Memory B cell (primary cell): ENCODE measurements around the gene DNAJB11.

Experiments
- ATAC-seq: fragments of 150-1000 bp; cut with Tn5 transposase; 2 replicates; pipeline ENCODE4 v1.10.0; 2021; ENCODE audit warnings: low read depth, mild to moderate bottlenecking, moderate library complexity
- DNase-seq, 2 donors: peaks; one replicate each; pipeline ENCODE4 v3.0.0; 2022; ENCODE audit warnings: low spot score in 2 of 2
- H3K27ac Mint-ChIP-seq: one replicate; pipeline ENCODE4 v1.8.0; 2022; ENCODE audit warnings: mild to moderate bottlenecking, moderate library complexity, mixed read lengths
- H3K27me3 Mint-ChIP-seq: one replicate; pipeline ENCODE4 v1.8.0; 2022; ENCODE audit warnings: mixed read lengths
- H3K36me3 Mint-ChIP-seq: one replicate; pipeline ENCODE4 v1.8.0; 2022; ENCODE audit warnings: mild to moderate bottlenecking, mixed read lengths
- H3K4me1 Mint-ChIP-seq: one replicate; pipeline ENCODE4 v1.8.0; 2022; ENCODE audit warnings: mixed read lengths
- H3K4me3 Mint-ChIP-seq: one replicate; pipeline ENCODE4 v1.8.0; 2022; ENCODE audit warnings: mild to moderate bottlenecking, moderate library complexity, mixed read lengths
- H3K9me3 Mint-ChIP-seq: one replicate; pipeline ENCODE4 v1.8.0; 2022; ENCODE audit warnings: mixed read lengths

The DNAJB11 gene

GRCh38 chr3:186594591-186595113, 24.1 kb downstream of the DNAJB11 start:
- no peaks in the 10 kb centered on the region for H3K36me3 Mint-ChIP-seq
- no peaks in the 10 kb centered on the region for H3K9me3 Mint-ChIP-seq
- H3K4me3 Mint-ChIP-seq: no peak overlapping the region
- H3K27ac Mint-ChIP-seq: no peak overlapping the region
- H3K27me3 Mint-ChIP-seq: peaks cover 4% of the 10 kb centered on the region
- no peaks in the 10 kb centered on the region for H3K4me1 Mint-ChIP-seq
- ATAC-seq (no peak), DNase-seq (no peak)

- H3K4me3 Mint-ChIP-seq: no peak overlapping the region
- no peak overlapping the region for H3K27ac Mint-ChIP-seq
- no peaks in the 10 kb centered on the region for H3K4me1 Mint-ChIP-seq
- H3K27me3 Mint-ChIP-seq: peaks cover 4% of the 10 kb centered on the region
- DNase-seq: no peak
- no peak for ATAC-seq
- H3K36me3 Mint-ChIP-seq: no peaks in the 10 kb centered on the region
- no peaks in the 10 kb centered on the region for H3K9me3 Mint-ChIP-seq
Observed at GRCh38 chr3:186596568-186597287, 26.2 kb downstream of the DNAJB11 start.

- Mint-ChIP-seq H3K9me3 (no peaks in the 10 kb centered on the region), H3K27me3 (peaks cover 4% of the 10 kb centered on the region), H3K36me3 (no peaks in the 10 kb centered on the region), H3K4me1 (peaks cover 2% of the 10 kb centered on the region), H3K27ac (no peak overlapping the region), H3K4me3 (no peak overlapping the region)
- ATAC-seq (no peak), DNase-seq (no peak)
Observed at GRCh38 chr3:186598108-186598784, 27.7 kb downstream of the DNAJB11 start.

- DNase-seq: no peak
- Mint-ChIP-seq H3K4me3 (no peak overlapping the region), H3K9me3 (no peaks in the 10 kb centered on the region), H3K4me1 (peaks cover 2% of the 10 kb centered on the region), H3K27ac (no peak overlapping the region), H3K27me3 (peaks cover 4% of the 10 kb centered on the region), H3K36me3 (no peaks in the 10 kb centered on the region)
- no peak for ATAC-seq
Observed at GRCh38 chr3:186598794-186599141, 28.2 kb downstream of the DNAJB11 start.

- no peaks in the 10 kb centered on the region for H3K9me3 Mint-ChIP-seq
- H3K27ac Mint-ChIP-seq: no peak overlapping the region
- peaks cover 6% of the 10 kb centered on the region for H3K27me3 Mint-ChIP-seq
- no peaks in the 10 kb centered on the region for H3K36me3 Mint-ChIP-seq
- DNase-seq: no peak
- H3K4me1 Mint-ChIP-seq: peaks cover 2% of the 10 kb centered on the region
- ATAC-seq: no peak
- H3K4me3 Mint-ChIP-seq: no peak overlapping the region
Observed at GRCh38 chr3:186599142-186599784, 28.7 kb downstream of the DNAJB11 start.

GRCh38 chr3:186599785-186600166, 29.3 kb downstream of the DNAJB11 start:
- Mint-ChIP-seq H3K27me3 (peaks cover 8% of the 10 kb centered on the region), H3K36me3 (no peaks in the 10 kb centered on the region), H3K4me3 (no peak overlapping the region), H3K4me1 (peaks cover 2% of the 10 kb centered on the region), H3K9me3 (no peaks in the 10 kb centered on the region), H3K27ac (no peak overlapping the region)
- ATAC-seq (no peak), DNase-seq (no peak)

- no peak for DNase-seq
- Mint-ChIP-seq H3K36me3 (no peaks in the 10 kb centered on the region), H3K27me3 (peaks cover 9% of the 10 kb centered on the region), H3K4me1 (peaks cover 2% of the 10 kb centered on the region), H3K27ac (no peak overlapping the region), H3K9me3 (no peaks in the 10 kb centered on the region), H3K4me3 (no peak overlapping the region)
- no peak for ATAC-seq
Observed at GRCh38 chr3:186600896-186601295, 30.4 kb downstream of the DNAJB11 start.

- H3K4me1 Mint-ChIP-seq: peaks cover 2% of the 10 kb centered on the region
- H3K9me3 Mint-ChIP-seq: no peaks in the 10 kb centered on the region
- ATAC-seq: no peak
- no peak for DNase-seq
- no peaks in the 10 kb centered on the region for H3K36me3 Mint-ChIP-seq
- no peak overlapping the region for H3K27ac Mint-ChIP-seq
- H3K27me3 Mint-ChIP-seq: peaks cover 5% of the 10 kb centered on the region
- H3K4me3 Mint-ChIP-seq: no peak overlapping the region
Observed at GRCh38 chr3:186603159-186603558, 32.6 kb downstream of the DNAJB11 start.

GRCh38 chr3:186605078-186605477, 34.6 kb downstream of the DNAJB11 start:
- ATAC-seq: no peak
- H3K27me3 Mint-ChIP-seq: peaks cover 5% of the 10 kb centered on the region
- no peak for DNase-seq
- no peak overlapping the region for H3K27ac Mint-ChIP-seq
- no peaks in the 10 kb centered on the region for H3K9me3 Mint-ChIP-seq
- no peaks in the 10 kb centered on the region for H3K36me3 Mint-ChIP-seq
- no peak overlapping the region for H3K4me3 Mint-ChIP-seq
- H3K4me1 Mint-ChIP-seq: peaks cover 2% of the 10 kb centered on the region

GRCh38 chr3:186605561-186606545, 35.3 kb downstream of the DNAJB11 start:
- Mint-ChIP-seq H3K27ac (no peak overlapping the region), H3K4me1 (peaks cover 2% of the 10 kb centered on the region), H3K36me3 (no peaks in the 10 kb centered on the region), H3K9me3 (no peaks in the 10 kb centered on the region), H3K4me3 (no peak overlapping the region), H3K27me3 (peaks cover 5% of the 10 kb centered on the region)
- no peak for DNase-seq
- no peak for ATAC-seq

GRCh38 chr3:186608624-186609215, 38.2 kb downstream of the DNAJB11 start:
- Mint-ChIP-seq H3K36me3 (no peaks in the 10 kb centered on the region), H3K27ac (no peak overlapping the region), H3K4me3 (no peak overlapping the region), H3K27me3 (peaks cover 11% of the 10 kb centered on the region), H3K9me3 (no peaks in the 10 kb centered on the region), H3K4me1 (no peaks in the 10 kb centered on the region)
- DNase-seq (no peak), ATAC-seq (no peak)

GRCh38 chr3:186609247-186609868, 38.8 kb downstream of the DNAJB11 start:
- Mint-ChIP-seq H3K4me1 (peaks cover 1% of the 10 kb centered on the region), H3K36me3 (no peaks in the 10 kb centered on the region), H3K27me3 (peaks cover 9% of the 10 kb centered on the region), H3K9me3 (no peaks in the 10 kb centered on the region), H3K4me3 (no peak overlapping the region), H3K27ac (no peak overlapping the region)
- DNase-seq (no peak), ATAC-seq (no peak)

- Mint-ChIP-seq H3K9me3 (no peaks in the 10 kb centered on the region), H3K36me3 (no peaks in the 10 kb centered on the region), H3K27me3 (peaks cover 9% of the 10 kb centered on the region), H3K4me1 (peaks cover 9% of the 10 kb centered on the region), H3K4me3 (no peak overlapping the region), H3K27ac (no peak overlapping the region)
- ATAC-seq (no peak), DNase-seq (no peak)
Observed at GRCh38 chr3:186612065-186612464, 41.5 kb downstream of the DNAJB11 start.
